NK-92 (cell line): ENCODE data around the gene SPPL2A.

Source experiments
- DNase-seq: peaks from one replicate; lab custom pipeline; 2025; ENCODE audit not compliant: unreplicated experiment; lab: John Stamatoyannopoulos, UW

The SPPL2A gene

DNA sequence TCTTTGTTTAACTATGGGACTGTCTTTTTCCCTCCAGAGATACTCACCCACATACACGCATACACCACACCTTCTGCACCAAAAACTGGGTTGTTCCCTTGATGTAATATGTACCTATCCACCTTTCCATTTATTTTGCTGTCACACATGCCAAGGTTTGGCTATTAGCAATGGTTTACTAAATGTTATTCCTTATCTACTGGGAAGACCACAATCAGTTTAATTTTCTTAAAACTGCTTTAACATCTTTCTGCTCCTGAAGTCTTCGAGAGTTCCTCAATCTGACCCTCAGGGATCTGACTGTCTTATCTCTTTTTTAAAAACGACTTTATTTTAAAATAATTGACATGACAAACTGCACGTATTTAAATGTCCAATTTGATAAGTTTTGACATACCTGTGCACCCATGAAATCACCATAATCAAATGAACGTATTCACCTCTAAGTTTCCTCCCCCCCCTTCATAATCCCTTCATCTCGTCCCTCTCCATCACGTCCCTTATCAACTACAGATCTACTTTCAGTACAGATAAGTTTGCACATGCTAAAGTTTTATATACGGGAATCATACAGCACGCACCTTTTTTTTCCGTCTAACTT lies 78.1 kb downstream of the SPPL2A start:
- no peak for DNase-seq

DNA sequence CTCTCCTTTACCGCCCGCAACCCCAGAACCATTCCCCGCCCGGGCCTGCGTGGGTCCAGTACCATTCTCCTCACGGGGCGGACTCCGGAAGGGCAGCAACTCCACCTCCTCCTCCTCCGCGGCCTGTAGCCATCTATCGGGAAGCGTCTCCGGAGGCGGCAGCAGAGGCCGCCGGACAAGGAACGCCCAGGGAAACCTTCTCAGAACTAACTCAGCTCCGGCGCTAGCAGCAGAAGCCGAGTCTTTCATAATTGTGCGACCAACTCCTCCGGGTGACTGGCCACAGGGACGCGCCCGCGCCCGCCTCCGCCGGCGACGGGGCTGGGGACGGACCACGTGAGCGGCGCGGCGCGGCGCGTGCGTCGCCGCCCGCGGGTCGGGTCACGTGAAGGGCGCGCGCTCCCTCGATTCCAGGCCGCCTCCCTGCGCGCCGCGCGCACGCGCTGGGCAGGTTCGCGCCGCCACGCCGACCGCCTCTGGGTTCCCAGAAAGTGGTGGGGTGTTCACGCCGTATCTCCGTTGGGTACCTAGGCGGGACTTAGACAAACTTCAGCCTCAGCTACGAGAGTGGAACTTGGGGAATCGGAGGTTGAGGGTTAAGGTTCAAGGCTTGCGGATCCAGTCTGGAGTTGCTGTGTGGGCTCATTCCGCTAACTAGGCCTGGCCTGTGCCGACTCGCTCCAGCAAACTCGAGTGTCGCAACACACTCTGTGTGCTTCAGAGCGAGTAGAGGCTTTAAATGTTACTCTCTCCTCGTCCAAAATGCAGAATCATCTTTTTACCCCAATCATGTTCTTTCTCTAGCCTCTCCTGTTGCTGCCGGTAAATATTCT lies 78.8 kb downstream of the SPPL2A start, which contains the start of gene TRPM7:
Gene TRPM7 (minus strand): TSS at position 329 of the 833 bp plus-strand sequence. CDS start 264 bp downstream, at position 65.
- peak; percentile 52 for DNase-seq

DNA sequence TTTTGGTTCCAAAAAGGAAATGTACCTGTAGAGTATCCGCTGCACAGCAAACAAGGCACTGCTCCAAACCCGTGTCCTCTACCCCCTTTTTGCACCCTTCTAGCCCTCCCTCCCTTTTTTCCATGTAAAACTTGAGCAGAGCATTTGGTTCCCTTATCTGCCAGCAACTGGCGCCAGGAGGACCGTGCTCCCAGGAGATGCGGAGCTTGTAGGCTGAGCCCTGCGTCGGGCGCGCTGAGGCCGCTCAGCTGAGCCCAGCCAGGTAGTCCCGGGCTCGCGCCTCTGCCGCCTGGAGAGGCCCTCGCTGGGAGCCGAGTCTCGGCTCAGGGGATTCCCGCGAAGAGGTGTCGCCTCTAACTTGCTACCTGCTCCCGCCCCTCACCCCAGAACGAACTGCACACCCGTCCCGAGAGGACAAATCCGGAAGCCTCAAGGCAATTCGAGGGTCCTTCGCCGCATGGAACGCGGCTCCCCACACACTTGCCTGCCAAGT lies 79.5 kb downstream of the SPPL2A start:
- no peak for DNase-seq

DNA sequence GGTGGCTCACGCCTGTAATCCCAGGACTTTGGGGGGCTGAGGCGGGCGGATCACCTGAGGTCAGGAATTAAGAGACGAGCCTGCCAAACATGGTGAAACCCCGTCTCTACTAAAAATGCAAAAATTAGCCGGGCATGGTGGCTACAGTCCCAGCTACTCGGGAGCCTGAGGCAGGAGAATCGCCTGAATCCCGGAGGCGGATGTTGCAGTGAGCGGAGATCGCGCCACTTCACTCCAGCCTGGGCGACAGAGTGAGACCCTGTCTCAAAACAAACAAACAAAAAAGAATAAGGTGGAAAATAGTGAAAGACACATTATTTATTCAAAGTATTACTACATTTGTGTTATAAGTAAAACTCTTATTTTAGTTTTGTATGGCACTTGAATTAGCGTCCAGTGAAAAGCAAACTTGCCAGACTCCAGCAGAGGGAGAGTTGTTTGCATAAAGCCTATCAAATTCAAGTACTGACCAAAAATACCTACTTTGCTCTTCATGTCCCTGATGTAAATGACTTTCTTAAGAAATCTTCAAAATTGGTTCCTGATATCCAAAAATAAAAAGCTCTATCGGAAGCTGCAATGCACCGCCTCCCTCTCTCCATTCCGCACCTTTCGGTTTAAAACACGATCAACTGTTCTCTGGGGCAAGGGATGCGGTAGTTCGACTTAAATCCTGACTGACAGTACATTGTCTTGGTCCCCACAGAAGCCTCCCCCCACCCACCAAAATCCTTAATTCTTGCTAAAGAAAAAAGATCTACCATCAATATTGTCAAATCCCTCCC lies 80.1 kb downstream of the SPPL2A start:
- no peak for DNase-seq

DNA sequence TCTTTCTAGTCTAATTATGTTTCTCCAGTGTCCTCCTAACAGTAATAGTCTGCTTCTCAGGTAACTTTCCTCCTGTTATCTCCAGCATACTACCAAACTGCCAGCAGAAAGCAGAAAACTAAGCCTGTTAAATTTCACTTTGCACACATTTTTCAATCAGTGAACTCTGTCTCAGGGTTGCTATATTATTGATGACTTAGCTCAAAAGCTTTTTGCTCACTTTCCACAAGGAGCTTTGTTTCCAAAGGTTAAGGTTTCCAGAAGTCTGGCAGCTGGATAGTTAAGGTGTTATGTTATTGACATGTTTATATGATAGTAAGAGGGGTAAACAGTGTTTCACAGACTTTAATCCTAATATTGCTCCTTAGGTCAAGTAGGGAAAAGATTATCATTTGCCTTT lies 84.0 kb downstream of the SPPL2A start:
- no peak for DNase-seq

DNA sequence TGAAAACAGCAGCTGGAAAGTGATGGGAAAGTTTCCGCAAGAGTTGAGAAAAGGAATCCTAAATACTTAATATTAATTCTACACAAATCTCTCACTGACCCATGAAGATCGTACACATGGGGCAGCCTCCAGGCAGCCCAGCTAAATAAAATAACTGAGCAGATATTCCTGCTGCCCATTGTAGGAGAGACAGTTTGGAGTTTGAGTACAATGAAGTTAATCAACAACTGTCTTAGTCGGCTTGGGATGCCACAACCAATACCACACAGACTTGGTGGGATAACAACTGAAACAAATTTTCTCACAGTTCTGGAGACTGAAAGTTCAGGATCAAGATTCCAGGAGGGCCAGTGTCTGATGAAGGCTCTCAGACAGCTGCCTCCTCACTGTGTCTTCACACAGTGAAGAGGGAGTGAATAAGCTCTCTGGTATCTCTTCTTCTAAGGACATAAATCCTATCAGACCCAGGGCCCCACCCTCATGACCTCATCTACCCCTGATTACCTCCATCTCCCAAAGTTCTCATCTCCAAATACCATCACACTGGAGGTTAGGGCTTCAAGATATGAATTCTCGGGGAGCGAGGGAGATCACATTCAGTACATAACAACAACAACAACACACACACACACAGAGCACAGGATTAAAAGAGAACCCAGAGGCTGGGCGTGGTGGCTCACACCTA lies 88.6 kb downstream of the SPPL2A start:
- DNase-seq, result no peak

DNA sequence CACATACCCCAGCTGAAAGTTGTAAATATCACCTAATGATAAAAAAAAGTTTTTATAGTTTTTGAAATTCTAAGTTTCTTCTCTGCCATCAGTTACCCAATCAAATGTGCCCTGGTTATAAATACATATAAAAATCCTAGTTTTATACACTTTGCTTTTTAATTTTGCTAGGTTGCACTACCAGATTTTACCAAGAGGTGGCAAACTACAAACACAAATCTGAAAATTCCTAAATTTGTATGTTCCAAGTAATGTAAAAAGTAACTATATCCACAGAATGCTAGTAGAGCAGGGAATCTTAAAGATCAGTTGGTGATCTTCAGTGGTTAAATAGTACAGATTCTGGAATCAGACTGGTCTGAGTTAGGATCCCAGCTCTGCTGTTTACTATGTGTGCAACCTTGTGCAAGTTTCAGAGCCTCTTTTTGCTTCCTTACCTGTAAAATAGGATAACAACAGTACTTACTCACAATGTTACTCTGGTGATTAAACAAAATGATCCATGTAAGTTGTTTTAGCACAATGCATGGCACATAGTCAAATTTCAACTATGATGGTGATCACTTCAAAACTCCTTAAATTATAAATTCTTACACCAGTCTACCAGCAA lies 89.9 kb downstream of the SPPL2A start:
- DNase-seq, result no peak

DNA sequence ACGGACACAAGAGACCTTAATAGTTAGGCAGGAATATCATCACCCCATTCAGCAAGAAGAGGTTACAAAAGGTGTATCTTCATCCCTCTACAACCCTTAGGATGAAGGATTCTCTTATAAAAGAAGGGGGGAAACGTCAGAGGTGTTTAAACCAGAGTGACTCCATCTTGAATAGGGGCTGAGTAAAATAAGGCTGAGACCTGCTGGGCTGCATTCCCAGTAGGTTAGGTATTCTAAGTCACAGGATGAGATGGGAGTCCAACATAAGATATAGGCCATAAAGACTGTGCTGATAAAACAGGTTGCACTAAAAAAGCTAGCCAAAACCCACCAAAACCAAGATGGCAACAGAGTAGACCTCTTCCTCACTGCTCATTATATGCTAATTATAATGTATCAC lies 95.4 kb downstream of the SPPL2A start:
- DNase-seq, result no peak

DNA sequence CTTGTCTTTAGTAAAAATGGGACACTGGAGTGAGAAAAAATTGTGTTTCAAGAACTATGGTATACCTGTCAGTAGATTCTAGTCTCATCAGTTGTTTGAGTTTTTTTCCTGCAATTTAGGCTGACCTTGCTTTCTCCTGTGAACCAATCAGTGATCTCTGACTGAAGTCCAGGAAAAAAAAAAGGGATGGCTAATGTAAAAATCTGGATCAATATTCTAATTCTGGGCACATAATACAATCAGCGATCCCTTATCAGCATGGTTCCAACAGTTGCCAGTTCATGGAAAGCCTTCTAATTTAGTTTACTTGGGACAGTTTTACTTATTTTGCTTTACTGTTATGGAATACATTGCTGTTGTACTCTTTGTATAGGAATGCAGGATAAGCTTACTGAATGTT lies 95.9 kb downstream of the SPPL2A start:
- no peak for DNase-seq

DNA sequence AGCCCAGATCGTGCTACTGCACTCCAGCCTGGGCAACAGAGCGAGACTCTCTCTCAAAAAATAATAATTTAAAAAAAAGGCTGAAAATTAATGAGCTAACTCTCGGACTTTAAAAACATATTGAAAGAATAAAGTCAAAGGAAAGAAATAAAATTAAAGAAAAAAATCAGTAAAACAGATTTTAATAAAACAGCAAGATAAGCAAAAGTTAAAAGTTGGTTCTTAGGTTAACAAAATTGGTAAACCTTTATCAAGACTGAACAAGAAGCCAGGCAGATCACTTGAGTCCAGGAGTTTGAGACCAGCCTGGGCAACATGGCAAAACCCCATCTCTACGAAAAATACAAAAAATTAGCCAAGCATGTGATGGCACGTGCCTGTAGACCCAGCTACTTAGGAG lies 99.6 kb downstream of the SPPL2A start:
- no peak for DNase-seq

DNA sequence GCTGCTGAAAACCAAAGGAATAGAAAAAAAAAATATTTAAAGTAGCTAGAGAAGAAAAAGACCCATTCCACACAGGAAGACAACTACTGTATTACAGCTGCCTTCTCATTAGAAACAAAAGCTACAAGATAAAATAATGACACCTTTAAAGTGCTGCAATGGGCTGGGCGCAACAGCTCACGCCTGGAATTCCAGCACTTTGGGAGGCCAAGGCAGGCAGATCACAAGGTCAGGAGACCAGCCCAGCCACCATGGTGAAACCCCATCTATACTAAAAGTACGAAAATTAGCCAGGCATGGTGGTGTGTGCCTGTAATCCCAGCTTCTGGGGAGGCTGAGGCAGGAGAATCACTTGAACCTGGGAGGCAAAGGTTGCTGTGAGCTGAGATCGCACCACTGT lies 110.0 kb downstream of the SPPL2A start:
- no peak for DNase-seq

DNA sequence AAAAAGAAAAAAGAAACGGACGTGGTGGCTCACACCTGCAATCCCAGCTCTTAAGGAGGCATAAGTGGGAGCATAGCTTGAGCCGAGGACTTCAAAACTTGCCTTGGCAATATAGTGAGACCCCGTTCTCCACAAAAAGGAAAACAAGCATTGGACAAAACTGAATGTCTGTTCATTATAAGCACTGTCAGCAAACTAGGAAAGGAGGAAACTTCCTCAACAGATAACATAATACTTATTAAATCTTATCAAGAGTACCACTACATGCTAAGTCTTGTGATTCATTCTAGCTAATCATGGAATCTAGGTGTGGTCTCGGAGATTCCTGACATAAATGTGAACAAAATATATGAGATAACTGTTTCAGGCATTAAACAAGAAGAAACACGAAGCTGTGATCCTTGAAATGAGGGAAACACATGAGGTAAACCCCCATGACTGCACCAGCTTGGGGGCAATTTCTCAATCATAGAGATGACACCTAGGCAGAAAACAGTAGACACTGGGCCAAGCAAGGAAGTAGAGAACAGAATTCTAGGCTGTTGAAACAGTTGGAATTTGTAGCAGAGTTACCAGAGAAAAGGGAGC lies 112.3 kb downstream of the SPPL2A start:
- no peak for DNase-seq

DNA sequence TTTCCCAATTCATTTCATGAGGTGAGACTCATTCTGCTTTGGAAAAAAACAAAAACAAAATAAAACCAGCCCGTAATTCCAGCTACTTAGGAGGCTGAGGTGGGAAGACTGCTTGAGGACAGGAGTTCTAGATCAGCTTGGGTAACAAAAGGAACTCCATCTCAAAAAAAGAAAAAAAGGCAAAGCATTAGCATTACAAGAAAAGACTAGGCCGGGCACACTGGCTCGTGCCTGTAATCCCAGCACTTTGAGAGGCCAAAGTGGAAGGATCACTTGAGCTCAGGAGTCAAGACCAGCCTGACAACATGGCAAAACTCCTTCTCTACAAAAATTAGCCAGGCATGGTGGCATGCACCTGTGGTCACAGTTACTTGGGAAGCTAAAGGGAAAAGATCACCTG lies 112.8 kb downstream of the SPPL2A start:
- no peak for DNase-seq
